Stimulated activated CD4-positive, alpha-beta T cell treated with anti-CD3 and anti-CD28 coated beads, Interleukin-1b, Interleukin-23, amount 100 ng/mL, for 1 hour (primary cell): ENCODE results near the gene TNFRSF18.
"Not testable (repeated sequence)": the region's sequence is repeated elsewhere in the genome, so short reads cannot be mapped to it uniquely, and the experiment has no call there.

ENCODE experiments used
- DNase-seq, 2 donors: peaks; one replicate each; pipeline ENCODE4 v3.0.0-alpha.2; 2020; ENCODE audit warnings: low read depth in 2 of 2

TNFRSF18 gene

DNA sequence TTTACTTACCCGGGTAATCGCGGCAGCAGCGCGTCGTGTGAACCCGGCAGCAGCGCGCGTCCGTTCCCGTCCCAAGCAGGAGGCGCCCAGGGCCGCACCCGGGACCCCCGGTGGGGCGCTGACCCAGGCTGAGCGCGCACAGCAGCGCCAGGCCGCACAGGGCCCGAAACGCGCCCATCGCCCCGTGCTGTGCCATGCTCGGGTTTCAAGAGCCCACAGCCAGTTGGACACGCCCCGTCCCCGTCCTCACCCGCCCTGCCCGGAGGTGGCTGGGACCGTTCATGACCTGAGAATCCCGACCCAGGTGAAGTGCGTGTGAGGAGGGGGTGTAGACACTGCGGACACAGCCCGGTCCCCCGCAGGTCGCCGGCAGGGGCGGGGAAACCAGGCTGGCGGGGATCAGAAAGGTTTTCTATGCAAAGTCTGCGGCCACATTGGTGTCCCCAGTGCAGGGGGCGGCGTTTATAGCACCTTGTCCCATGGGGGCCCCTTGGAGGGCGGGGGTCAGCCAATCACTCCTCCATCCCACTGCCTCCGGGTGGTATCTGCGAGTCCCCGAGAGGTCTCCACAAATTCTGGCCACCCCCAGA is at the start of gene TNFRSF18:
Gene TNFRSF18, minus strand, starts transcription at position 217 of the 590 bp plus-strand sequence. Its CDS starts 21 bp downstream, at position 196.
- no peak for DNase-seq

- DNase-seq: no peak
Observed at GRCh38 chr1:1255611-1256010, 49.2 kb upstream of the TNFRSF18 start.

- DNase-seq: no peak
Observed at GRCh38 chr1:1255078-1255477, 48.7 kb upstream of the TNFRSF18 start.

GRCh38 chr1:1254667-1254998 is 48.2 kb upstream of the TNFRSF18 start:
- DNase-seq: no peak

DNA sequence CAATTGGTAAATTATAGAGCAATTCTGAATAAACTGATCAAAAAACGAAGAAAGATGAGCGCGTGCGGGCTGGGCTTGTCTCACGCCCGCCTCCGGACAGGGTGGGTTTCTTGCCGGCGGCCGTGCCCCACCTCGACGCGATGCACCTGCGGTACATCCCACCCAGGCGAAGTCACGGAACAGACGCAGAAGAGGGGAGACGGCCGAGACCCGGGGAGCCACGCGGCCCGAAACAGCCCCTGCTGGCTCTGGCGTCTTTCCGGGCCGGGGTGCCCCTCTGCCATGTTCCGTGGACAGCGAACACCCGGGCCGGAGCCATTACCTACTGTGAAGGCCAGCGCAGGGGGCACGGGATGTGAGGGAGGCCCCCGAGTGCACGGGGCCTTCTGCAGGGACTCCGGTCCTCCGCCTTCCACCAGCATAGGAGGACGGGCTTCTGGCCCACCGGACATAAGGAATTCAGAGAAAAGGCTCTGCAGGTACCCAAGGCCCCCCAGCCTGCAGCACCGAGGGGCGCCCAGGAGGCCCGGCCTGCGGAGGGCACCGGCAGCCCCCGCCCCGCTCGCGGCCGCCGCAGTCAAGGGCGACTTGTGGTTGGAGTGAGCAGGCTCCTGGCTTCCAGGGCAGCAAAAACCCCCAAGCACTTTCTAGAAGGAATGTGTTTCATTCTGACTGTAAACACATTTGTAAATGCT is 47.7 kb upstream of the TNFRSF18 start:
- no peak for DNase-seq

- no peak for DNase-seq
Observed at GRCh38 chr1:1253314-1253713, 46.9 kb upstream of the TNFRSF18 start.

DNA sequence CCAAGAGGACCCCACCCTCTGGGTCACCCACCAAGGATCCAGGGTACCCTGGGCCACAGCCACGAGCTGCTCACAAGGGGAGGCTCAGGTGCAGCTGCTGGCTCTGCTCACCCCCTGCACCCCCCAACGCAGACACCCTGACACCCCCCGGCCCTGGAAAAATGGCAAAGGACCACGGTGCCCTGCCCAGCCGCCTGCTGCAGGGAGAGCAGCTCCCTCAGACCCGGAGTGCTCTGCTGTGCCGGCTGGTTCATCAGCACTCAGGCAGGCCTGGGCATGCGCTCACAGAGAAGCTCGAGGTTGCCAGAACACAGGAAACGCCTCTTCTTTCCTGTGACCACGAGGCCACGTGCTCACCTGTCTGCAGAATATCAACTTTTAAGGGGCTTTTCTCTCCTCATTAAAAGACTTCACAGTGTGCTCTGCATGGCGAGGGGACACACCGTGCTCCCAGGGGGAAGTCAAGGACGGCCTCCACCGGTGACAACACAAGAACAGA is 44.4 kb upstream of the TNFRSF18 start:
- no peak for DNase-seq

- not testable (repeated sequence) for DNase-seq
Observed at GRCh38 chr1:1248009-1248913, 41.9 kb upstream of the TNFRSF18 start.

- no peak for DNase-seq
Observed at GRCh38 chr1:1247341-1247913, 41.0 kb upstream of the TNFRSF18 start.

DNA sequence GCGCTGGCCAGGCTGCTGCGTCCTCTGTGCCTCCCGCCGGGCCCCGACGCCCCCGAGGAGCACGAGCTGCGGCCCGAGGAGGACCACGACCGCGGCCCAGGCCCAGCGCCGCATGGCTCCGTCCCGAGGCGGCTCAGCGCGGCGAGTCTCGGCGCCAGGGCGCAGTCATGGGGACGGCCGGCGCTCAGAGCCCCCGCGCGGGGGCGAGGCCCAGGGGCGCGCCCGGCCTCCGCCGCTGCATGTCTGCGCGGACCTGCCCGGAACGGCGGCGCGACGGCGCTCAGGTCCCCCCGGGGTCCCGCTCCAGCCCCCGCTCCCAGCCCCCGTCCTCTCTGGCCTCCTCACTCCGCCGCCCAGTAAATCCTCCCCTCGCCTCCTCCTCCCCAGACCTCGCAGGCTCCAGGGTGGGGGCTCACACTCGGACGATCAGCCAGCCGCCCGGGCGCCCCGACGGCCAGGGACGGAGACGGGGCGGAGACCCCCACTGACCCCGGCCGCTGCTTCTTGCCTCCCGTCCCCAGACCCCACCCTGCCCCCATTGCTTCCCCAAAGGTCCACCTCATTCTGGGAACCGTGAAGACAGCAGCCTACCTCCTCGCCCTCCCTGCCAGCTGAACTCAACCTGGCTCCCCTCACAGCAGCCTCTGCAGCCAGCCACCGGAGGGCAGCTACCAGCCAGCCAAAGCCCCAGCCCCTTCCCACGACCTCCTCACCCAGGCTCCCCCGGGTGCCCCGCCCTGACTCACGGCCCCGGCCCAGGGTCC is 40.4 kb upstream of the TNFRSF18 start, which contains the start of gene C1QTNF12:
Gene C1QTNF12, minus strand, starts transcription at position 146 of the 764 bp plus-strand sequence. Its CDS starts 32 bp downstream, at position 114.
- DNase-seq: no peak

DNA sequence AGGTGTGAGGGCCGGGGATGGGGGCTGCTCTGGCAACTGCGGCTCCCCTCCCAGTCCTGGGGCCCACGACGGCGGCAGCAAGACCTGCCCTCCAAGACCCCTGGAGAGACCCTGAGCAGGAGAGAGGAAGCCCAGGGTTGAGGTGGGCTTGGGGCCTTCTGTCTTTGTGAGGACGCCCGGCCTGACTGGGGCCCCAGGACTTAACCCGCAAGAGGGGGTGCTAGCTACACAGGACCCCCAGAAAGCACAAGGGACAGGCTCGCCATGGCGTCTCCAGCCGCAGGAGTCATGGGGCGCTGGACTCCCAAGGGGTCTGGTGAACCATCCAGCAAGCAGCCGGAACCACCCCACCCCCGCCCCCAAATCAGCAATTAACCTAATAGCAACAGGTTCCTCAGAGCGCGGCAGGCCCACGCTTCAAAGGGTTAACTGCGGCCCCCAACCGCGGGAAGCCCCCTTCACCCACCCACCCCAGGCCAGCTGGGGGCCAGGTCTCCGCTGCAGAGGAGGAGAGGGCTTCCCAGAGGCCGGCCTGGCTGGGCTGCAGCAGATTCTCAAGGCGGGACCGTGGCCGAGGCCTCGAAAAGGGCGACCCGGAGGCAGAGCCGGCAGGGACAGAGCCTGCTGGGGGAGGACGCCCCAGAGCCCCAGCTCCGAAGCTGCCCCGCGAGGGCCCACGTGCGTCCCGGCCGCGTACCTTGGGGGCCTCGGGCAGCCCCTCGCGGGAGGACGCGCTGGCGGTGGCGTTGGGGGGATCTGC is 39.6 kb upstream of the TNFRSF18 start:
- DNase-seq: no peak

DNA sequence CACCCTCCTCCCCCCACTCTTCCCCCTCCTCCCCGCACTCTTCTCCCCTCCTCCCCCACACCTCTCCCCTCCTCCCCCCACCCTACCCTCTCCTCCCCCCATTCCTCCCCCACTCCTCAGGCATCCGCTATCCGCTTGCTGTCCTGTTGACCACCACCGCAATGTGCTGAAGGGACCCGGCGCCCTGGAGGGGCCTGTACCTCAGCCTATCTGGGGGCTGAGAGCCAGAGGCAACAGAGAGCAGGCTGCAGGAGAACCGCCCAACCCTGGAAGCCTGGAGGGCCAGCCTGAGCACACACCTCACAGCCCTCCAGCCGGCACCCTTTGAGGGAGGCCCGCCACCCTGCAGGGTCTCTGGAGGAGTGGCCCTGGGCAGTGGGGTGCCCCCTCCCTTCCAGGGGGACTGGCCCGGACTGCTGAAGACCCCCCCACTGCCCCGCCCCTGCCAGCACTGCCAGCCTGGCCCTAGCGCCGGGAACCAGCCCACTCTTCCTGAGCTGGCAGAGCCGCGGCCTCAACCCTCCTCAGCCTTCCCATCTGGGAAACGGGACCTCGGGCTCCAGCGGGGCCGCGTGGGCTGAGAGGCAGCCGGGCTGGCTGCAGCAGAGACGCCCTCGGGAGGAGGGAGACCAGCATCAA is 38.9 kb upstream of the TNFRSF18 start:
- no peak for DNase-seq

GRCh38 chr1:1244192-1244811 is 37.9 kb upstream of the TNFRSF18 start:
- no peak for DNase-seq

DNA sequence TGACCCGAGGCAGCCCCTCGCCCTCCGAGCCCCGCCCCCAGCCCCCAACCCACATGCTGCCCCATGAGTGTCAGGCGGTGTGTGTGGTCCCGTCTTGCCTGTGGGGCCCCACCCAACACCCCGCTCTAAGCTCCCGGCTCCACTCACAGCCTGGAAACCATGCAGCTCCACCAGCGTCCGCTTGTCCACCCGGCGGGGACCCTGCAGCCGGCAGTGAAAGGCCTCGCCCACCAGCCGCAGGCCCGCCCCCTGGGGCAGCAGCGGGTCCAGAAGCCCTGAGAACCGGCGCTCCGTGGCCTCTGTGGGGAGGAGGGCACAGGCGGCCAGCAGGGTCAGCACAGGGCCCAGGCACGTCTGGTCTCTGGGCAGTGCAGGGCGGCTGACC is 37.4 kb upstream of the TNFRSF18 start:
- DNase-seq: no peak

GRCh38 chr1:1243266-1243660 is 36.9 kb upstream of the TNFRSF18 start:
- no peak for DNase-seq

- no peak for DNase-seq
Observed at GRCh38 chr1:1242461-1243265, 36.3 kb upstream of the TNFRSF18 start.

GRCh38 chr1:1241588-1242219 is 35.3 kb upstream of the TNFRSF18 start:
- DNase-seq: no peak
